D721Med (cell line): Measurements from ENCODE around the gene CCDC51.
"Not testable (repeated sequence)": the region's sequence is repeated elsewhere in the genome, so short reads cannot be mapped to it uniquely, and the experiment has no call there.

Source experiments
- DNase-seq: peaks from one replicate; pipeline ENCODE4 v3.0.0; 2011; ENCODE audit warnings: low spot score; ENCODE audit not compliant: insufficient read length
- FAIRE-seq: peaks from 2 replicates; lab custom pipeline; 2011; peaks lifted over from hg19 to GRCh38; lab: Jason Lieb, UNC
- TF ChIP-seq, protein P1 (sequence below): IDR thresholded peaks from 2 replicates; pipeline ENCODE4 v1.5.1; 2012; ENCODE audit warnings: mild to moderate bottlenecking, control low read depth; ENCODE audit not compliant: insufficient read depth; ENCODE audit errors: missing control alignments

Gene CCDC51

DNA sequence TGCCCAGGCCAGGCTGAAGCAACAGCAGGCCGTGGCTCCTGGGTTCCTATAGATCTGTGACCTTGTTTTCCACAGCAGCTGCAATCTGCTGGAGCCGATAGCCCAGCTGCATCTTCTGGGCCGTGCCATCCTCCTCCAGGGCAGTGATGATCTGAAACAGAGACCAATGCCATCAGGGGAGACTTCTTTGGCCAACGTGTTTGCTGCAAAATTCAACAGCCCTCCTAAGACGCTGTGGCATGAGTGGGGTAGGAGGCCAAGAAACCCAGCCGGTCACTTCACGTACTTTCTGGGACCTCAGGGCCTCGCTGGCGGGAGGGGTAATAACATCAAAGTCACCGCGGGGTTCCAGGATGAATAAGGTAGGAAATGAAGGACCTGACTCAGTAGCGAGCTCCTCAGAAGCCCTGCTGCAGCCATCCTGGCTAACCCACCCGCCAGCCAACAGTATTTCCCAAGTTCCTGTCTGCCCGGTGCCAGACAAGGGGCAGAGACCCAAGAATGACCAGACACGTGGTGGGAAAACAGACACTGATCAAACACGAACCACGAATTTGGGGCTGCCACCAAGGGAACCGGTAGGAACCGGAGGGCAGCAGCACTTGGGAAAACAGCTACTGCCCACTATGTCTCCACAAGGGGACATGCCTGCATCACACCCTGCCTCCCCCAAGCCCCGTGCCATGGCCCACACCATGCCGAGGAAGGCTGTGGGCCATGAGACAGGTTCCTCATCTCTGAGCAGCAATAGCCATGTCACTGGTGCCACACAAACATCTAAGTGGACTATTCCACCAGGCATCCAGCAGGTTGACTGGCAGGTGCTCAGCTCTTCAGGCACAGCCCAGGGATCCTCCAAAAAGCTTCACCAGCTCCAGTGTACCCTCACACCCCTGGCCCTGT, 35.2 kb downstream of the CCDC51 start:
- TF ChIP-seq, protein P1, sequence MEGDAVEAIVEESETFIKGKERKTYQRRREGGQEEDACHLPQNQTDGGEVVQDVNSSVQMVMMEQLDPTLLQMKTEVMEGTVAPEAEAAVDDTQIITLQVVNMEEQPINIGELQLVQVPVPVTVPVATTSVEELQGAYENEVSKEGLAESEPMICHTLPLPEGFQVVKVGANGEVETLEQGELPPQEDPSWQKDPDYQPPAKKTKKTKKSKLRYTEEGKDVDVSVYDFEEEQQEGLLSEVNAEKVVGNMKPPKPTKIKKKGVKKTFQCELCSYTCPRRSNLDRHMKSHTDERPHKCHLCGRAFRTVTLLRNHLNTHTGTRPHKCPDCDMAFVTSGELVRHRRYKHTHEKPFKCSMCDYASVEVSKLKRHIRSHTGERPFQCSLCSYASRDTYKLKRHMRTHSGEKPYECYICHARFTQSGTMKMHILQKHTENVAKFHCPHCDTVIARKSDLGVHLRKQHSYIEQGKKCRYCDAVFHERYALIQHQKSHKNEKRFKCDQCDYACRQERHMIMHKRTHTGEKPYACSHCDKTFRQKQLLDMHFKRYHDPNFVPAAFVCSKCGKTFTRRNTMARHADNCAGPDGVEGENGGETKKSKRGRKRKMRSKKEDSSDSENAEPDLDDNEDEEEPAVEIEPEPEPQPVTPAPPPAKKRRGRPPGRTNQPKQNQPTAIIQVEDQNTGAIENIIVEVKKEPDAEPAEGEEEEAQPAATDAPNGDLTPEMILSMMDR, result no peak
- FAIRE-seq (no peak), DNase-seq (no peak)

DNA sequence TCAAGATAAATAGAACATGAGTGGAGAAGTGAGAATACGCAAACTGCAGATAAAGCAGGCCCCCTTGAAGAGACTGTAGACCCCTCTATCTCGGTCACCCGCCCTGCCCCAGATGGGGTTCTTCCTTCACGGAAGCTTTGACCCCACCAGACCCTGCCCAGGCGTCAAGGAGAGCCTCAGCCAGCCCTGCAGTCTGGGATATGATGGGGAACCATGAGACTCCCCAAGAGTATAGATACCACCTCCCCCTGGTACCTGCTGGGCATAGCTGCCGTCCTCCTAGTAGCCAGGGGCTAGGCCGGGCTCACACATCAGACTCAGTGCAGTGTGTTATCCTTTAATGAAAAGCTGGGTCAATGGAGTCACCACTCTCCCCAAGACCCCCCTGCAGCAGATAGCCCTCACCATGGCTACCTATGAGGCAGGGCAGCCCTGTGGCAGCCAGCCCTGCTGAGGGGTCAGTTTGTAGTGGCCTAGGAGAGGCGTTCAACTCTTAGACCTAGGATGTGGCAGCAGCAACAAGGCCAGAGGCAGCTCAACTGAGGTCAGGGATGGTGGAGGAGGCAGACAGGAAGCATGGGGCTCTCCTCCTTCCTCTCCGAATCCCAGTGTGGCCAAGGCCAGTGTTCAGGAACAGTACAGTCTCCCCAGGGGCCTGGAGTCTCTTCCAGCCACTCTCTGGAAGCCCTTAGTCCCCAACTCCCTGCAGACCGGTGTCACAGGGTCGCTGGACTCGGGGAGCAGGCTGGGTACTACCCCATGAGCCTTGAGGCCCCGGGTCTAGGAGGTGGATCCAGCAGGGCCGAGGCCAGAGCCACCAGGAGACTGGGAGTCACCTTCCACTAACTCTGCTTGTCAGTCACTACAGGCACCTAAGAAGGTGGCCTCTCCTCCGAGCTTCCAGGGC, 36.1 kb downstream of the CCDC51 start:
- FAIRE-seq (no peak), DNase-seq (peak; percentile 14)
- TF ChIP-seq, protein P1, result no peak

DNA sequence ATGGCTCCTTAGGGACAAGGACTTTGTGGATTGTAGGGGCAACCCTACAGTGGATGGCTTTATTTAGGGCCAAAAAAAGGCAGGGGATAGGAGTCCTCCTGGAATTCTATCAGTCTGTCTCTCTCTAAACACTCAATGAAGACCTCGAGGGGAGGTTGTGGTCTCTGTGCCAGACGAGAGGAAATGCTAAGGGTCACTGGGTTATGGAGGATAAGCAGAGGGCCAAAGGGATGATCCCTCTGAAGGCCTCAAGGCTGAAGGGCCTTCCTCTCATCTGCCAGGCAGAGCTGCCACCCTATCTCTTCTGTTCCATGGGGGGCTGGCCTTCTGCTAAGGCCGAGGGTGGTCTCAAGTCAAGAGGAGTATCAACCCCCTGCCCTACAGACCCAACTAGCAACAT, 37.0 kb downstream of the CCDC51 start:
- no peak for FAIRE-seq
- TF ChIP-seq, protein P1, result no peak

DNA sequence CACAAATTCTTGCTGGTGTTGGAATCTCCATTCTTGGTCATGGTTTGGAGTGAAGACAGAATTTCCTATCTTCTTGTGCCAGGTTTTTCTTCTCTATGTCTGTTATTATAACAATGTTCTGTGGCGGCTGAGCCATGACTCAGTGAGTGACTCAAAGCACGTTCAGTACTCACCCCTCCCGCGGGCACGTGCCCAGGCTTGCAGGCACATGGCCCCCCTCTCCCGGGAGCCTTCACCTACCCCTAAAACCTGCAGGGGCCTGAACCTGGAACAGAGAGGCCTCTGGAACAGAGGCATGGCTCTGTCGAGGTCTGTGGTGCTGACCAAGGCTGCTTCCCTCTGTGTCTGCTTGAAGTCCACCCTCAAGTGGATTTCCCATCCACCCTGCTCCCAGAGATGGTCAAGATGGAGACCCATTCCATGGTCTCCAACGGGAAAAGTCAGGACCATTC, 37.6 kb downstream of the CCDC51 start:
- no peak for FAIRE-seq
- peak; percentile 13 for DNase-seq
- TF ChIP-seq, protein P1, result no peak

More for the DNA sequence above, 37.0 kb downstream of the CCDC51 start:
- no peak for DNase-seq

DNA sequence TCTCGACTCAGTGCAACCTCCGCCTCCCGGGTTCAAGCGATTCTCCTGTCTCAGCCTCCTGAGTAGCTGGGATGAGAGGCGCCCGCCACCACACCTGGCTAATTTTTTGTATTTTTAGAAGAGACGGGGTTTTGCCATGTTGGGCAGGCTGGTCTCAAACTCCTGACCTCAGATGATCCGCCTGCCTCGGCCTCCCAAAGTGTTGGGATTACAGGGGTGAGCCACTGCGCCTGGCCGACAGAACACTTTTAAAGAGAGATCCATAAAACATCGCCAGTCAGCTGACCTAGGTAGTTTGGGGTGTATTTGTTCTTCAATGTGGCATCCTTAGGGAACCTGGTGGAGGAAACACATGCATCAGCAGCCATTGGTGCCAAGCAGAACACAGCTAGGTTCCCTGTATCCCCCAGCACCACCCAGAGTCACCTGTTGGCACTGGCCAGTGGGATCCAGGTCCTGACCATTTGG, 38.5 kb downstream of the CCDC51 start:
- DNase-seq, FAIRE-seq: not testable (repeated sequence)

DNA sequence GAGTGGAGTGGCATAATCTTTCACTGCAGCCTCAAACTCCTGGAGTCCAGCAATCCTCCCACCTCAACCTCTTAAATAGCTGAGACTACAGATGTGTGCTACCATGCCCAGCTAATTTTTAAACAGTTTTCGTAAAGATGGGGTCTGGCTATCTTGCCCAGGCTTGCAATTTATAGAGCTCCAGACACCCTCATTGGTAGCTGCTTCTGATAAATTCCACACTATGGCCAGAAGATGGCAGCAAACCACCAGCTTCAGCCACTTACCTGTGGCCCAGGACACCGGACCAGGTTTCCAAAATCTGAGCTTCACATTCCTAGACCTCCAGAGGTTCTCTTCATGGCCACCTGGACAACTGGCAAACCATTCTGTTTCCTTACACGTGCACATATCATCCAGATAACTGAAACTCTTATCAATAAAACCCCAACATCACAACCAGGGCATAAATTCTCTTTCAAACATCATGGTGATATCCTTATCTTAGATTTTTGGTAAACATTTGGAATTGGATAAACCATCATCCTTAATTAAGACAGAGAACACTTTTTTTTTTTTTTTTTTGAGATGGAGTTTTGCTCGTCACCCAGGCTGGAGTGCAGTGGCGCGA, 39.0 kb downstream of the CCDC51 start:
- DNase-seq, result peak; percentile 74
- TF ChIP-seq, protein P1, result peak; percentile 73
- peak; percentile 51 for FAIRE-seq
